ENCODE measurements around the gene REG1B. TPM values are rescaled to one million over a fixed set of nuclear protein-coding genes. Genes with fewer than 3 reads are reported as not detected.
"Not testable (repeated sequence)": the region's sequence is repeated elsewhere in the genome, so short reads cannot be mapped to it uniquely, and the experiment has no call there.

The REG1B gene
- total RNA-seq, 1 donor from 2014 or later: not detected

DNA sequence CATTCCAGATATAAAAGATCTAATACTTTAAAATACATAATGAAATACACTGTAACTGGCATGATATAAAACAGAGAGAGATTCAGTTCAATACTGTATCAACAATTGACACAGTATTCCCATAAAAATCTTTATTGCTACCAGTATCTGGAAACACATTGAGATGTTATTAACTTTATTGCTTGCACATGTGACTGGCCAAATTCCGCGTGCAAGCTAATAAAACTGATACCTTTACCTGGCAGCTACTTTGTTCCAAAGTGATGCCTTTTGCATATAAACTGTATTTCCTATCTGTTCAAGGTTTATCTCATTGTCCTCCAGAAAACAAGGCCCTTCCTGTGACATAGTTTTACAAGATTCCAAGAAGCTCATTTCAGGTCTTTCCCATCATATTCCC, 15.4 kb upstream of the REG1B start:
- DNase-seq: no peak
- Mint-ChIP-seq H3K36me3 (ENCODE audit: low read depth) (no peaks in the 10 kb centered on the region), H3K9me3 (peaks cover 4% of the 10 kb centered on the region), H3K27me3 (no peaks in the 10 kb centered on the region), H3K4me1 (no peaks in the 10 kb centered on the region), H3K4me3 (no peak overlapping the region), H3K27ac (no peak overlapping the region)
- intact Hi-C loops (cut with micrococcal nuclease): no loop called here

DNA sequence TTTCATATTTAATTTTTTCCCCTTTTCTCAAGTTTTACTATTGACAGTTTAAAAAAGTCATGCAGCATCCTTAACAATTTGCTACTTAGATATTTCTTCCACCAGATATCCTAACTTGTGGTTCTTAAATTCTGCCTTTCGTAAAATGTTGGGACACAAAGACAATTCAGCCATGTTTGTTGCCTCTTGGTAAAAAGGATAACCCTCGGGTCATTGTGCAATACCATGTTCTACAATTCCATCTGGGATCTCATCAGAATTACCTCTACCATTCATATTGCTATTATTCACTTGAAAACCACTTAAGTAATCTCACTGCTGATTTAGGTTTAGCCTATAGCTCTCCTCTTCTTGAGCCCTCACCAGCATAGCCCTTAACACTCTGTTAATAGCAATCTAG, 13.2 kb upstream of the REG1B start:
- H3K36me3 Mint-ChIP-seq (ENCODE audit: low read depth): no peaks in the 10 kb centered on the region
- H3K4me1 Mint-ChIP-seq: no peaks in the 10 kb centered on the region
- intact Hi-C loops (cut with micrococcal nuclease): no loop called here
- H3K27ac Mint-ChIP-seq: no peak overlapping the region
- no peaks in the 10 kb centered on the region for H3K27me3 Mint-ChIP-seq
- H3K9me3 Mint-ChIP-seq: peaks cover 10% of the 10 kb centered on the region
- DNase-seq: no peak
- no peak overlapping the region for H3K4me3 Mint-ChIP-seq

DNA sequence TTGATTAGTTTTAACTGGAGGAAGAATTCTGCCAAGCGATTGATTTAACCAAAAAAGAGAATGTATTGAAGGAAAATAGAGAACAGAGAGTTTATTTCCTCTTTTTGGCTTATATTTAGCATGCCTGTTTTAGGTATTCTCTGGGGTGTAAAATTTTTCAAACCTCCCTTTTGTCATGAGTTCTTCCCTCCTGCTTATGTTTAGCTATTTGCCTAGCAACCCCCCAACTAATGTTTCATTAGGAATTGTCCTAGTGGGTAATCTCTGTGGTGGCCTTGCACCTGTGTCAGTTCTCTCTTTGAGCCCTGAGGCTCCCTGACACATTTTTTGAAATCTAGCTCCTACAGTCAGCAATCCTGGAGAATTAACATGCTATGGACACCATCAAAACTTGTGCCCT, 12.5 kb upstream of the REG1B start:
- H3K36me3 Mint-ChIP-seq (ENCODE audit: low read depth): no peaks in the 10 kb centered on the region
- intact Hi-C loops (cut with micrococcal nuclease): no loop called here

DNA sequence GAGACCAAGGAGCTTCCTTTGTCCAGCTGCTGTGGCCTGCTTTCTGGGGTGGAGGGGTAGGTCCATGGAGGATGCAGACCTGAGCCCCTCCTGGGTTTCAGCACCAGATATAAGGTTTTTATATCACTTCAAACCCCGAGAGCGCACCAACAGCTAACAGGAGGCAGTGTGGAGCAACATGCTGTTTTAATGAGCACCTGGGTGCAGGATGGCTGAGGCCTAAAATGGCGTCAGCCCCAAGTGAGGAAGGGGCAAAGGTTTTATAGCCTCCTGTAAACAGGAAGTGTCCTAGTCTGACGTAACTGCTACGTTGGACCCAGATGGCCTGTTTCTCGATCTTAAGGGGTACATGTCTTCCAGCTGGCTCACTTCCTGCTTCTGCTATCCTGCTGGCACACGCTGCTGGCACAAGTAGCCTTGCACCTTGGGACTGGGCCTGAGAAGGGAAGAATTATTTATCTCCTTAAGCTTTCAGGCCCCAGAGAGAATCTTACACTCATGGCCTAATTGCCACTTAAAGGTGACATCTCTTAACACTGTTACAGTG, 11.4 kb upstream of the REG1B start:
- intact Hi-C loops (cut with micrococcal nuclease): no loop called here
- no peak overlapping the region for H3K4me3 Mint-ChIP-seq
- DNase-seq: no peak
- H3K27me3 Mint-ChIP-seq: no peaks in the 10 kb centered on the region
- H3K36me3 Mint-ChIP-seq (ENCODE audit: low read depth): no peaks in the 10 kb centered on the region
- H3K4me1 Mint-ChIP-seq: no peaks in the 10 kb centered on the region
- no peak overlapping the region for H3K27ac Mint-ChIP-seq
- peaks cover 10% of the 10 kb centered on the region for H3K9me3 Mint-ChIP-seq

More for the DNA sequence above, 12.5 kb upstream of the REG1B start:
- no peak for DNase-seq
- no peak overlapping the region for H3K27ac Mint-ChIP-seq
- no peaks in the 10 kb centered on the region for H3K4me1 Mint-ChIP-seq
- H3K27me3 Mint-ChIP-seq: no peaks in the 10 kb centered on the region
- peaks cover 10% of the 10 kb centered on the region for H3K9me3 Mint-ChIP-seq
- no peak overlapping the region for H3K4me3 Mint-ChIP-seq

DNA sequence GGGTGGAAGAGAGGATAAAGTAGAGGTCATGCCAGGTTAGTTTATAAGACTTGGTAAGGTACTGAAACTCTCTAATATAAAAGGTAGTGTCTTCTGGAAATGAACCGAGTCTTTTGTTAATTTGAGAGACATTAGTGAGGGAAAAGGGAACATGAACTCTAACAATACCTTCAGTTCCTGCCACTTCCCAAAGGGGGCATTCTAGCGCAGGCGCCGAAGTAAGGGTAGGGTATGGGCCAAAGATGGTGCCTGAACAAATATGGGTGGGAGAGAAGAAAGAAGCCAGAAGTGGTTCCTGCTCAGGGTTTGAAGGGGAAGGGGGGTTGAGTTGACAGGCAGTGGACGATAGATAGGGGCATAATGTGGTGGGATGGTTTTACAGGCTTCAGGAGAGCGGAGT, 10.1 kb upstream of the REG1B start:
- Mint-ChIP-seq H3K27ac (no peak overlapping the region), H3K9me3 (peaks cover 10% of the 10 kb centered on the region), H3K27me3 (no peaks in the 10 kb centered on the region), H3K4me1 (no peaks in the 10 kb centered on the region), H3K36me3 (ENCODE audit: low read depth) (no peaks in the 10 kb centered on the region), H3K4me3 (no peak overlapping the region)
- no peak for DNase-seq
- intact Hi-C loops (cut with micrococcal nuclease): no loop called here

DNA sequence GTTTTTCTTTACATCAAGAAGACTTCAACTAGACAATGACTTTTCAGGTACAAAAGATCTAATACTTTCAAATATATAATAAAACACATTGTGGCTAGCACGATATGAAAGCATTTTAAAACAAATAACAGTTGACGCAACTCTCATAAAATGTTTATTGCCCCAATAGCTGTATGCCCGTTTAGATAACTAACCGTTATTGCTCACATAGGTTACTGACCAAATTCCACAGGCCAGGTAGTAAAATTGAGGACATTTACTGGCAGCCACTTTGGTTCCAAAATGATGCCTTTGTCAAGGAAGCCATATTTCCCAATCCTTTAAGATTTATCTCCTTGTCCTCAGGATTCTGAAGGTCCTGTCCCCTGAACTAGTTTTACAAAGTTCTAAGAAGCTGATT, 2.9 kb upstream of the REG1B start:
- intact Hi-C loops (cut with micrococcal nuclease): no loop called here

DNA sequence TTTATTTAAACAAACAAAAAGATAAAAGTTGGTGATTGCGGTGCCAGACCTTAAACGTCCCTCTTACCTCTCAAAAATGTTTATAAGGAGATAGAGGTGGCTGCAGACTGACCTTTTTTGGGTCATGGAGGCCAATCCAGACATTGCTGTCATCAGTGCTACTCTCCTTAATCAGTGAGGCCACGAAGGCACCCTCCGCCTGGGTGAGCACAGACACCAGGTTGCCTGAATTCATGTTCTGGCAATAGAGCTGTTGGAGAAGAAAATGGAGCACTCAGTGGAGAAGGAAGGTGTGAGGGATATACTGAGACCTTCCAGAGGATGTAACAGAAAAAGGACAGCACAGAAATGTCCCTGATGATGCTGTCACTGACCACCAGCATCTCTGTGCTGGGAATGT, 1.5 kb downstream of the REG1B start:
- Mint-ChIP-seq H3K36me3 (ENCODE audit: low read depth) (no peaks in the 10 kb centered on the region), H3K4me3 (no peak overlapping the region), H3K27me3 (no peaks in the 10 kb centered on the region), H3K9me3 (no peaks in the 10 kb centered on the region), H3K27ac (no peak overlapping the region), H3K4me1 (no peaks in the 10 kb centered on the region)
- DNase-seq: no peak
- intact Hi-C loops (cut with micrococcal nuclease): no loop called here

More for the DNA sequence above, 2.9 kb upstream of the REG1B start:
- Mint-ChIP-seq H3K27me3 (no peaks in the 10 kb centered on the region), H3K36me3 (ENCODE audit: low read depth) (no peaks in the 10 kb centered on the region), H3K9me3 (no peaks in the 10 kb centered on the region), H3K27ac (no peak overlapping the region), H3K4me3 (no peak overlapping the region), H3K4me1 (no peaks in the 10 kb centered on the region)
- DNase-seq: no peak

DNA sequence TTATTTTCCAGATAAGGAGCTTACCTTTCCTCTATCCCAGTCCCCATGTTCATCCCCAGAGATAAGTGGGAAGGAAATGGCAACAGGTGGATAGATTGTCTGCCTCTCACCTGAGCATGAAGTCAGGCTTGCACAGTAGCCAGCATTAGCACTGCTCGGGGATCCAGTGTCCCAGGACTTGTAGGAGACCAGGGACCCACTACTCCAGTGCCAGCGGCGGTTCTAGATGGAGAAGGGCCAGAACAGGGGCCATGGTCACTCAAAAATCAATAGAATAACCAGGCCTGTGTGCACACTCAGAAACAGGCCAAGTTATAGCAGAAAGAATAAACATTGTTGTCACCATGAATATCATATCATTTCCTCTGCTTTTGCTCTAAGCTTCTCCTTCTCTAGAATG, 2.4 kb downstream of the REG1B start:
- no peak for DNase-seq
- no peak overlapping the region for H3K27ac Mint-ChIP-seq
- no peaks in the 10 kb centered on the region for H3K27me3 Mint-ChIP-seq
- no peaks in the 10 kb centered on the region for H3K9me3 Mint-ChIP-seq
- H3K4me1 Mint-ChIP-seq: no peaks in the 10 kb centered on the region
- no peak overlapping the region for H3K4me3 Mint-ChIP-seq
- no peaks in the 10 kb centered on the region for H3K36me3 Mint-ChIP-seq (ENCODE audit: low read depth)
- intact Hi-C loops (cut with micrococcal nuclease): no loop called here

DNA sequence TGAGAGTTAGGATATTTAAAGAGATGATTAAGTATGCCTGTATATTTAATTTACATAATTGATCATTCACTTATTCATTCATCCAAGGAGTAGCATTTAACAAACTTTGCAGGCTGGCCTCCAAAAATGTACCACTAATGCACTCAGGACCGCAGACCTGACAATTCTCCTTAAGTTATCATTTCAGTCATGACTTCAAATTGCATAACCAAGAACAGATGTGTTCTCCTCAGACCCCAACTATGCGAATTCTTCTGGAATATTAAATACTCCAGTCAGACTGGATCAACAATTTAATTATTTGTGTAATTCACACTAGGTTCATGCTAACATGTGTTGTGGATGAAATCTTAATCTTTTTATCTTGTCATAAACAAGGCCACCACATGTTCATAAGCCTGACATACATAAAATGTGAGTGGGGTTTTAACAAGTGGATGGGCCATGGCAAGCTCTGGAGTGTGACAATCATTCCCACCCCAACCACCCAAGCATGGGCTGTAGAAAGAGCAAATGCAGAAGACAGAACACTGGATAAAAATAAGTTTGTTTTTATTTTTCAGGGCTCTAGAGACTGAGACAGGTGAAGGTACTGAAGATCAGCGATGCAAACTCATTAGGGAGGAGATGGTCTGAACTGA, 3.2 kb downstream of the REG1B start:
- no peaks in the 10 kb centered on the region for H3K27me3 Mint-ChIP-seq
- H3K4me1 Mint-ChIP-seq: no peaks in the 10 kb centered on the region
- no peak overlapping the region for H3K4me3 Mint-ChIP-seq
- no peaks in the 10 kb centered on the region for H3K36me3 Mint-ChIP-seq (ENCODE audit: low read depth)
- intact Hi-C loops (cut with micrococcal nuclease): no loop called here
- no peaks in the 10 kb centered on the region for H3K9me3 Mint-ChIP-seq
- H3K27ac Mint-ChIP-seq: no peak overlapping the region
- DNase-seq: no peak

DNA sequence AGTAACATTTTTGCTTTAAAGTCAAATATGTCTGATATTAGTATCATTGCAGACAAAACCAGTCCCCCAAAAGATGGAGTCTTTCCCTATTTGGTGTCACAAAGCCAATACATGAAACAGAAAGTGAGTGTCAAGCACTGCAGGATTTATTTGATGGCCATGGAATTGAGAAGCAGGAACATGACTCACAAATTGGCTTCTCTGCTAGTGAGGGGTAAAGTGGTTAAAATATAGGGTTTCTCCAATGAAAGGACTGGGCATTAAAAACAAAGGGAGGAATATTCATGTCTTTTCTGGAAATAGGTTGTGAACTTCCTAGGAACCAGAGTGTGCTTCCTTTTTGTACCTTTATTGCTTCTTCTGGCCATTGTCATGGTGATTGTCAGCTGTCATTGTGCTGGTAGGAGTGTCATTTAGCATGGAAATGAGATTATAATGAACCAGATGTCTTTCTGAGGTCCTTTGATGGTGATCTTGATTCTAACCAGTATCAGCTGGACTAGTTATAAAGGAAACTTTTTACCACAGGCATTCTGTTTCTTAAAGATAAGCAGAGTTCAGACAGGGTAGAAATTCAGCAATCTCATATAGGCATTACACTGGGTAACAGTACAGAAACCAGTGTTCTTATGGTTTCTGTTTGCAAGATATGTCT, 4.1 kb downstream of the REG1B start:
- Mint-ChIP-seq H3K9me3 (no peaks in the 10 kb centered on the region), H3K4me3 (no peak overlapping the region), H3K4me1 (no peaks in the 10 kb centered on the region), H3K36me3 (ENCODE audit: low read depth) (no peaks in the 10 kb centered on the region), H3K27me3 (no peaks in the 10 kb centered on the region), H3K27ac (no peak overlapping the region)
- DNase-seq: no peak
- intact Hi-C loops (cut with micrococcal nuclease): no loop called here

DNA sequence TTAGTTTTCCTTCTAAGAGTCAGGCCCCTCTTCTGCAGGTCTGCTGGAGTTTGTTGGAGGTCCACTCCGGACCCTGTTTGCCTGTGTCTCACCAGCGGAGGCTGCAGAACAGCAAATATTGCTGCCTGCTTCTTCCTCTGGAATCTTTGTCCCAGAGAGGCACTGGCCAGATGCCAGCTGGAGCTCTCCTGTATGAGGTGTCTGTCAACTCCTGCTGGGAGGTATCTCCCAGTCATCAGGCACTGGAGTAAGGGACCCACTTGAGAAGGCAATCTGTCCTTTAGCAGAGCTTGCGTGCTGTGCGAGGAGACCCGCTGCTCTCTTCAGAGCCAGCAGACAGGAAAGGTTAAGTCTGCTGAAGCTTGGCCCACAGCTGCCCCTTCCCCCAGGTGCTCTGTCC, 4.8 kb downstream of the REG1B start:
- H3K27ac Mint-ChIP-seq: no peak overlapping the region
- no peaks in the 10 kb centered on the region for H3K36me3 Mint-ChIP-seq (ENCODE audit: low read depth)
- H3K4me1 Mint-ChIP-seq: no peaks in the 10 kb centered on the region
- no peak overlapping the region for H3K4me3 Mint-ChIP-seq
- H3K9me3 Mint-ChIP-seq: no peaks in the 10 kb centered on the region
- intact Hi-C loops (cut with micrococcal nuclease): no loop called here
- DNase-seq: no peak
- H3K27me3 Mint-ChIP-seq: no peaks in the 10 kb centered on the region

DNA sequence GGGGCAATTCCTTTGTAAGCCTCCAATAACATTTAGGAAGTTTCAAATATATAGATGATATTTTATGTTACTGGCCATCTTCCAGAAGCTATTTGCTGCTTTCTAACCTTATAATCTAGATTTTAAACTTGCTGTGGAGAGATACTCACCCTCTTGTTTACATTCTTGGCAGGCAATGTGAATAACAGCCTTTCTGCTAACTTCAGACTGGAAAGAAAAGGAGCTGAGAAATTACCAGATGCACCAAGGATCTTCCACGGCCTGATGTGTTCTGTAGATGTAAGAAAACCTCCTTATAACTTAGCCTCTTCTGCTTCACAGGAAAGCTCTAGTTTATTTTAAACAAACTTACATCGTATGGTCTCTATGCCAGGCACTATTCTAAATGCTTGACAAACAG, 16.7 kb downstream of the REG1B start:
- Mint-ChIP-seq H3K4me1 (no peaks in the 10 kb centered on the region), H3K27me3 (no peaks in the 10 kb centered on the region), H3K9me3 (peaks cover 4% of the 10 kb centered on the region), H3K4me3 (no peak overlapping the region), H3K36me3 (ENCODE audit: low read depth) (no peaks in the 10 kb centered on the region), H3K27ac (no peak overlapping the region)
- no peak for DNase-seq
- intact Hi-C loops (cut with micrococcal nuclease): no loop called here

DNA sequence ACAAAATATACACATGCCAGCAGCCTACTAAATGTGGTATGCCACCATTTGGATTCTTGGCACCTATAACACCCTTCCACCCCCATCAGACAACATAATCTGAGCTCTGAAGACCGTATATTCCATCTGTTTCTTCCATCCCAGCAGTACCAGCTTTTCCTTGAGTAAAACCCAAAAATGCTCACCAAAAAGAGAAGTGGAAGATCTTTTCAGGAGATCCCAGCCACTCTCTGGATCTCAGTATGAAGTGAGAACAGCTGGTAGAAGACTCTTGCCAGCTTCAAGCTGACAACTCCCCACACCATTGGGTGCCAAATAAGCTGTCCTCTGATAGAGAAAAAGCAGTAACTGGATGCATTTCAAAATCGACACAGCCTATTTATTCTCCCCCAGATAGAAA, 22.6 kb downstream of the REG1B start:
- Mint-ChIP-seq H3K9me3 (peaks cover 4% of the 10 kb centered on the region), H3K4me3 (no peak overlapping the region), H3K4me1 (no peaks in the 10 kb centered on the region), H3K36me3 (ENCODE audit: low read depth) (no peaks in the 10 kb centered on the region), H3K27ac (no peak overlapping the region), H3K27me3 (no peaks in the 10 kb centered on the region)
- DNase-seq: no peak
- intact Hi-C loops (cut with micrococcal nuclease): no loop called here

DNA sequence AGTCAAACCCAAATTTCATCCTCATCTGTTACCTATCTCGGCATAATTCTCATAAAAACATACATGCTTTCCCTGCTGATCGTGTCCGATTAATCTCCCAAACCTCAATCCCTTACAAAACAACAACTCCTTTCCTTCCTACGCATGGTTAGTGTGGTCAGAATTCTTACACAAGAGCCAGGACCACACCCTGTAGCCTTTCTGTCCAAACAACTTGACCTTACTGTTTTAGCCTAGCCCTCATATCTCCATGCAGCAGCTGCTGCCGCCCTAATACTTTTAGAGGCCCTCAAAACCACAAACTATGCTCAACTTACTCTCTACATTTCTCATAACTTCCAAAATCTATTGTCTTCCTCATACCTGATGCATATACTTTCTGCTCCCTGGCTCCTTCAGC, 33.0 kb downstream of the REG1B start:
- H3K4me3 Mint-ChIP-seq; H3K9me3 Mint-ChIP-seq; intact Hi-C loops (cut with micrococcal nuclease); DNase-seq; H3K27me3 Mint-ChIP-seq; H3K27ac Mint-ChIP-seq; H3K4me1 Mint-ChIP-seq; H3K36me3 Mint-ChIP-seq (ENCODE audit: low read depth): not testable (repeated sequence)

DNA sequence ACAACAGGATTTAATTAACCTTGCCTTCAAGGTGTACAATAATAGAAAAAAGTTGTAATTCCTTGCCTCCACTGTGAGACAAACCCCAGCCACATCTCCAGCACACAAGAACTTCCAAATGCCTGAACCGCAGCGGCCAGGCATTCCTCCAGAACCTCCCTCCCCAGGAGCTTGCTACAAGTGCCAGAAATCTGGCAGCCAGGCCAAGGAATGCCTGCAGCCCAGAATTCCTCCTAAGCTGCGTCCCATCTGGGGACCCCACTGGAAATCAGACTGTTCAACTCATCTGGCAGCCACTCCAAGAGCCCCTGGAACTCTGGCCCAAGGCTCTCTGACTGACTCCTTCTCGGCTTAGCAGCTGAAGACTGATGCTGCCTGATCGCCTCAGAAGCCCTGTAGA, 34.3 kb downstream of the REG1B start:
- H3K27me3 Mint-ChIP-seq; H3K36me3 Mint-ChIP-seq (ENCODE audit: low read depth); H3K9me3 Mint-ChIP-seq; H3K27ac Mint-ChIP-seq; H3K4me3 Mint-ChIP-seq; intact Hi-C loops (cut with micrococcal nuclease); DNase-seq; H3K4me1 Mint-ChIP-seq: not testable (repeated sequence)

Measured in activated CD4-positive, alpha-beta T cell treated with anti-CD3 and anti-CD28 coated beads, Interleukin-2, amount 10 ng/mL, durations not matched to agents 24 days and 14 days (primary cell).